OCI-LY1 (cell line): ENCODE measurements around the gene DOCK1.

Experiments used
- CTCF ChIP-seq: fragments of 200-600 bp; sonication (generic), shearing (Covaris generic); IDR thresholded peaks from 2 replicates; pipeline ENCODE4 v1.5.1; 2017; ENCODE audit warnings: mild to moderate bottlenecking, antibody characterized with exemption, low read length, moderate library complexity, mixed read lengths
- EZH2 ChIP-seq: fragments of 200-600 bp; sonication (generic), shearing (Covaris generic); IDR thresholded peaks from 2 replicates; pipeline ENCODE4 v1.8.0; 2017; ENCODE audit warnings: borderline replicate concordance, mixed run types, mild to moderate bottlenecking, antibody characterized with exemption, low read length, moderate library complexity, mixed read lengths

GRCh38 chr10:127347202-127347959, 442.2 kb downstream of the DOCK1 start:
- TF ChIP-seq CTCF = no peak
- TF ChIP-seq EZH2 = no peak
